Keratinocyte (primary cell): ENCODE results near the gene IL11.

Source experiments
- CTCF ChIP-seq, 3 experiments: IDR thresholded peaks in 1 of 3; conservative IDR thresholded peaks in 1 of 3; optimal IDR thresholded peaks in 1 of 3; 2 replicates in 2 of 3; 3 replicates in 1 of 3; pipeline versions ENCODE3 to v1.5.1; 2011; ENCODE audit warnings: low read length in 3 of 3, mild to moderate bottlenecking in 3 of 3, moderate library complexity in 2 of 3, control low read depth in 1 of 3, inconsistent platforms in 1 of 3; ENCODE audit not compliant: insufficient read depth in 2 of 3; ENCODE audit errors: extremely low read depth in 1 of 3
- EZH2 ChIP-seq: IDR thresholded peaks from one replicate; pipeline ENCODE4 v1.6.1; 2012; ENCODE audit warnings: inconsistent platforms, mild to moderate bottlenecking, low read length, moderate library complexity

- TF ChIP-seq CTCF (optimal IDR thresholded peaks at IDR 0.05 in 1 of 3, IDR thresholded peaks at IDR 0.05 in 1 of 3, conservative IDR thresholded peaks at IDR 0.05 in 1 of 3; ENCODE audit: extremely low read depth in 1 of 3, insufficient read depth in 2 of 3, low read length in 3 of 3) (no peak), EZH2 (no peak)
Observed at GRCh38 chr19:55368106-55368505, 2.2 kb downstream of the IL11 start.
